PC-3 (cell line): ENCODE data around the gene SEC14L1.

Experiments
- EZH2phosphoT487 ChIP-seq: fragments of 300-600 bp; sonication (generic); IDR thresholded peaks from 2 replicates; pipeline ENCODE4 v1.6.1; 2018; ENCODE audit warnings: mild to moderate bottlenecking, antibody characterized with exemption, low read length, borderline replicate concordance
- TF ChIP-seq, protein P1 (sequence below): fragments of 300-600 bp; sonication (generic); conservative IDR thresholded peaks from 2 replicates; pipeline ENCODE4 v1.5.1; 2017; ENCODE audit warnings: antibody characterized with exemption, low read depth, mild to moderate bottlenecking, low read length

DNA sequence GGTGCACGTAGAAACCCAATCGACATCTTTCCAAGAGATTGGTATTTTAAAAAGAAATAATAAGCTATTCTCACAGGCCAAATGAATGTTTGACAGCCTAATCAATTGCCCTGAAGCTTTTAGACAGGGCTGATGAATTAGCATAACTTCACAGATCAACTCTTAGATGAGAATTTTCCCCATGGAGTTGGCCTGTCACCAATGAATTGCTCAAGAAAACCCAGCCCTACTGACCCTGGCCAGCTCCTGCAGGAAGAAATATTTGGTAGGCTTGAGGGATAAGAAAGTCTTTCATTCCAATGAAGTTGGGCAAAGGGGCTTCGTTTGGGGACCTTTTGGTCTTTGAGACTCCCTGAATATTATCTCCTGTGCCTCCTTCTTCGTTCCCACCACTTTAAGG is 23.4 kb upstream of the SEC14L1 start:
- TF ChIP-seq, protein P1, sequence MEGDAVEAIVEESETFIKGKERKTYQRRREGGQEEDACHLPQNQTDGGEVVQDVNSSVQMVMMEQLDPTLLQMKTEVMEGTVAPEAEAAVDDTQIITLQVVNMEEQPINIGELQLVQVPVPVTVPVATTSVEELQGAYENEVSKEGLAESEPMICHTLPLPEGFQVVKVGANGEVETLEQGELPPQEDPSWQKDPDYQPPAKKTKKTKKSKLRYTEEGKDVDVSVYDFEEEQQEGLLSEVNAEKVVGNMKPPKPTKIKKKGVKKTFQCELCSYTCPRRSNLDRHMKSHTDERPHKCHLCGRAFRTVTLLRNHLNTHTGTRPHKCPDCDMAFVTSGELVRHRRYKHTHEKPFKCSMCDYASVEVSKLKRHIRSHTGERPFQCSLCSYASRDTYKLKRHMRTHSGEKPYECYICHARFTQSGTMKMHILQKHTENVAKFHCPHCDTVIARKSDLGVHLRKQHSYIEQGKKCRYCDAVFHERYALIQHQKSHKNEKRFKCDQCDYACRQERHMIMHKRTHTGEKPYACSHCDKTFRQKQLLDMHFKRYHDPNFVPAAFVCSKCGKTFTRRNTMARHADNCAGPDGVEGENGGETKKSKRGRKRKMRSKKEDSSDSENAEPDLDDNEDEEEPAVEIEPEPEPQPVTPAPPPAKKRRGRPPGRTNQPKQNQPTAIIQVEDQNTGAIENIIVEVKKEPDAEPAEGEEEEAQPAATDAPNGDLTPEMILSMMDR: no peak
- TF ChIP-seq EZH2phosphoT487: no peak
